C4-2B (cell line): ENCODE data around the gene CAMTA1.

Source experiments
- ZFX ChIP-seq: fragments of 450-650 bp; IDR thresholded peaks from 2 replicates; pipeline ENCODE4 v1.6.1; 2017
- TF ChIP-seq, protein P1 (sequence below): fragments of 450-650 bp; conservative IDR thresholded peaks from 2 replicates; pipeline ENCODE4 v1.5.1; 2017; ENCODE audit warnings: mild to moderate bottlenecking

DNA sequence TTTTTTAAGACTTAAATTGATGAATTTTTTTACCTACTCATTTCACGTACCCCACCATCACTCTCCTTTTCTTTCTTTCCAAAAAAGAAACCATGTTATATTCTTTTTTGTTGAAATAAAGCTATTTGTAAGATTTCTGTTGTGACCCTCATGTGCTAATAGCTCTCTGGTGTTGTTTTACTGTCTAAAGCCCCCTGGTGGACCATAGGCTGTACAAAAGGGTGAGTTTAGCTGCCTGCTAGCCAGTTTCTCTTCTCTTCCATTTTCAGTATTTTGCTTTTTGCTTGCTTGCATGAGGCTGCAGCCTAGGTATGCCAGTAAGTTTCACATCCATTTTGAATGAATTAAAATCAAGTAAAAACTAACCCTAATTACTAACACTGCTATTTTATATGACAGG, 970.2 kb downstream of the CAMTA1 start:
- TF ChIP-seq, protein P1, sequence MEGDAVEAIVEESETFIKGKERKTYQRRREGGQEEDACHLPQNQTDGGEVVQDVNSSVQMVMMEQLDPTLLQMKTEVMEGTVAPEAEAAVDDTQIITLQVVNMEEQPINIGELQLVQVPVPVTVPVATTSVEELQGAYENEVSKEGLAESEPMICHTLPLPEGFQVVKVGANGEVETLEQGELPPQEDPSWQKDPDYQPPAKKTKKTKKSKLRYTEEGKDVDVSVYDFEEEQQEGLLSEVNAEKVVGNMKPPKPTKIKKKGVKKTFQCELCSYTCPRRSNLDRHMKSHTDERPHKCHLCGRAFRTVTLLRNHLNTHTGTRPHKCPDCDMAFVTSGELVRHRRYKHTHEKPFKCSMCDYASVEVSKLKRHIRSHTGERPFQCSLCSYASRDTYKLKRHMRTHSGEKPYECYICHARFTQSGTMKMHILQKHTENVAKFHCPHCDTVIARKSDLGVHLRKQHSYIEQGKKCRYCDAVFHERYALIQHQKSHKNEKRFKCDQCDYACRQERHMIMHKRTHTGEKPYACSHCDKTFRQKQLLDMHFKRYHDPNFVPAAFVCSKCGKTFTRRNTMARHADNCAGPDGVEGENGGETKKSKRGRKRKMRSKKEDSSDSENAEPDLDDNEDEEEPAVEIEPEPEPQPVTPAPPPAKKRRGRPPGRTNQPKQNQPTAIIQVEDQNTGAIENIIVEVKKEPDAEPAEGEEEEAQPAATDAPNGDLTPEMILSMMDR: peak; percentile 26
- no peak for TF ChIP-seq ZFX
